ENCODE measurements around the gene CDK7.

DNA sequence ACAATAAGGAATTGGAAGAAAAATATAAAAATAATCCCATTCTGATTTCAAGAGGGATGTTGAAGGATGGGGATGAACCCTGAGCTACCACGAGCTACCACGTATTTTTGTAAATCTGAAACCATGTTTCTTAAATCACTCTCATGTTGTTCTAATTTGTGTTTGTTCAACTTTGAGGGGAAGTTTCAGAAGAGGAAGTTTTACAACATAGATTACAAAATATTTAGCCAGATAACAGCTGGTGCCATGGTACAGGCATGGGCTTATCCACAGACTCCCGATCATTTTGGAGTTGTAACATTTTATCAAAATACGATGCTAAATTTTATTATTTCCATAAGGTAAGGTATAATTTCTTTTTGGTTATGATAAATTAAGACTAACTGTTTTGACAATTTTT is 82.7 kb downstream of the CDK7 start:
- TF ChIP-seq, protein P1, sequence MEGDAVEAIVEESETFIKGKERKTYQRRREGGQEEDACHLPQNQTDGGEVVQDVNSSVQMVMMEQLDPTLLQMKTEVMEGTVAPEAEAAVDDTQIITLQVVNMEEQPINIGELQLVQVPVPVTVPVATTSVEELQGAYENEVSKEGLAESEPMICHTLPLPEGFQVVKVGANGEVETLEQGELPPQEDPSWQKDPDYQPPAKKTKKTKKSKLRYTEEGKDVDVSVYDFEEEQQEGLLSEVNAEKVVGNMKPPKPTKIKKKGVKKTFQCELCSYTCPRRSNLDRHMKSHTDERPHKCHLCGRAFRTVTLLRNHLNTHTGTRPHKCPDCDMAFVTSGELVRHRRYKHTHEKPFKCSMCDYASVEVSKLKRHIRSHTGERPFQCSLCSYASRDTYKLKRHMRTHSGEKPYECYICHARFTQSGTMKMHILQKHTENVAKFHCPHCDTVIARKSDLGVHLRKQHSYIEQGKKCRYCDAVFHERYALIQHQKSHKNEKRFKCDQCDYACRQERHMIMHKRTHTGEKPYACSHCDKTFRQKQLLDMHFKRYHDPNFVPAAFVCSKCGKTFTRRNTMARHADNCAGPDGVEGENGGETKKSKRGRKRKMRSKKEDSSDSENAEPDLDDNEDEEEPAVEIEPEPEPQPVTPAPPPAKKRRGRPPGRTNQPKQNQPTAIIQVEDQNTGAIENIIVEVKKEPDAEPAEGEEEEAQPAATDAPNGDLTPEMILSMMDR (IDR thresholded peaks at IDR 0.05): no peak
- TF ChIP-seq POLR2A (IDR thresholded peaks at IDR 0.05; ENCODE audit: low read depth): no peak
